H1 (cell line): ENCODE data around the gene STAP2. TPM values are rescaled to one million over a fixed set of nuclear protein-coding genes. Genes with fewer than 3 reads are reported as not detected.

Experiments
- CTCF ChIA-PET: fragments of 300-600 bp; sonication (Branson Sonifier 250); formaldehyde crosslinking; loops from one replicate; lab custom pipeline; 2021; ENCODE audit not compliant: partially characterized antibody; lab: Charles Lee
- POLR2A ChIA-PET: fragments of 300-600 bp; sonication (Branson Sonifier 250); formaldehyde crosslinking; loops from one replicate; lab custom pipeline; 2021; ENCODE audit warnings: inconsistent platforms; ENCODE audit not compliant: partially characterized antibody; lab: Charles Lee
- DNase-seq, 2 experiments: peaks; one replicate each; pipeline versions ENCODE4 v3.0.0 to v3.0.0-alpha.2; 2010 to 2022; ENCODE audit warnings: low spot score in 2 of 2, low read depth in 1 of 2, mixed read lengths in 1 of 2
- FAIRE-seq: peaks from 2 replicates; lab custom pipeline; 2011; peaks lifted over from hg19 to GRCh38; lab: Jason Lieb, UNC
- H2AFZ ChIP-seq: 2 replicates; pipeline ENCODE4 v1.8.1; 2012; ENCODE audit warnings: low read length, inconsistent platforms
- H2AK5ac ChIP-seq: 2 replicates; pipeline ENCODE4 v1.6.1; 2013; ENCODE audit warnings: low read depth, low read length
- H2BK120ac ChIP-seq: replicated peaks from 2 replicates; pipeline ENCODE3; 2013; ENCODE audit warnings: low read depth, low read length, inconsistent platforms
- H2BK12ac ChIP-seq: 2 replicates; pipeline ENCODE4 v1.6.1; 2013; ENCODE audit warnings: low read depth, low read length
- H2BK15ac ChIP-seq: 2 replicates; pipeline ENCODE4 v1.6.1; 2013; ENCODE audit warnings: low read length
- H2BK20ac ChIP-seq: 2 replicates; pipeline ENCODE4 v1.6.1; 2013; ENCODE audit warnings: low read length
- H2BK5ac ChIP-seq: 2 replicates; pipeline ENCODE4 v1.6.1; 2013; ENCODE audit warnings: low read depth, low read length
- H3K14ac ChIP-seq: 2 replicates; pipeline ENCODE4 v1.6.1; 2013; ENCODE audit warnings: inconsistent platforms; ENCODE audit not compliant: insufficient read length
- H3K18ac ChIP-seq: 2 replicates; pipeline ENCODE4 v1.6.1; 2013; ENCODE audit warnings: low read length; ENCODE audit errors: extremely low read depth
- H3K23ac ChIP-seq: 2 replicates; pipeline ENCODE4 v1.6.1; 2013; ENCODE audit warnings: inconsistent platforms; ENCODE audit not compliant: insufficient read length
- H3K23me2 ChIP-seq: 2 replicates; pipeline ENCODE4 v1.6.1; 2013; ENCODE audit warnings: low read depth, low read length
- H3K27ac ChIP-seq: 2 replicates; pipeline ENCODE4 v1.6.1; 2011; ENCODE audit warnings: low read depth, low read length, inconsistent platforms
- H3K27me3 ChIP-seq, 4 experiments: replicated peaks in 1 of 4; 1 replicate in 1 of 4; 2 replicates in 3 of 4; pipeline versions ENCODE4 v1.6.1 to v1.8.1; 2011 to 2013; ENCODE audit warnings: low read length in 3 of 4, mild to moderate bottlenecking in 3 of 4, inconsistent platforms in 2 of 4, mixed read lengths in 2 of 4, moderate library complexity in 1 of 4; ENCODE audit not compliant: control insufficient read depth in 3 of 4, insufficient read depth in 3 of 4; ENCODE audit errors: extremely low read depth in 1 of 4
- H3K36me3 ChIP-seq, 4 experiments: 2 replicates each; pipeline versions ENCODE4 v1.6.1 to v1.8.1; 2011 to 2013; ENCODE audit warnings: mild to moderate bottlenecking in 4 of 4, low read length in 3 of 4, moderate library complexity in 2 of 4, control low read depth in 1 of 4, inconsistent platforms in 1 of 4; ENCODE audit not compliant: insufficient read depth in 4 of 4, control insufficient read depth in 2 of 4
- H3K4ac ChIP-seq: replicated peaks from 2 replicates; pipeline ENCODE3; 2013; ENCODE audit warnings: low read length, low read depth, mixed read lengths, inconsistent platforms; ENCODE audit not compliant: insufficient read length
- H3K4me1 ChIP-seq, 4 experiments: replicated peaks in 1 of 4; 1 replicate in 1 of 4; 2 replicates in 3 of 4; pipeline versions ENCODE4 v1.6.1 to v1.8.1; 2011 to 2013; ENCODE audit warnings: low read length in 3 of 4, inconsistent platforms in 2 of 4, mixed read lengths in 1 of 4; ENCODE audit not compliant: insufficient read depth in 4 of 4, control insufficient read depth in 3 of 4
- H3K4me2 ChIP-seq, 2 experiments: 2 replicates each; pipeline versions ENCODE4 v1.6.1 to v1.8.1; 2011 to 2013; ENCODE audit warnings: low read depth in 2 of 2, low read length in 2 of 2, control low read depth in 1 of 2, inconsistent platforms in 1 of 2, mild to moderate bottlenecking in 1 of 2; ENCODE audit not compliant: insufficient read depth in 1 of 2
- H3K4me3 ChIP-seq, 4 experiments: fragments of 200-600, 300-600 bp in 1 of 4; sonication (generic), shearing (Covaris generic), sonication (Bioruptor Twin) in 1 of 4; 2 replicates each; pipeline versions ENCODE4 v1.5.1 to v1.8.1; 2011 to 2016; ENCODE audit warnings: low read length in 4 of 4, low read depth in 3 of 4, control low read depth in 2 of 4, inconsistent platforms in 2 of 4, mild to moderate bottlenecking in 2 of 4, mixed read lengths in 1 of 4, moderate library complexity in 1 of 4; ENCODE audit not compliant: insufficient read depth in 2 of 4; ENCODE audit errors: extremely low read depth in 1 of 4
- H3K56ac ChIP-seq: replicated peaks from 2 replicates; pipeline ENCODE3; 2013; ENCODE audit warnings: low read depth, mild to moderate bottlenecking, mixed read lengths, low read length, inconsistent platforms; ENCODE audit not compliant: insufficient read length
- H3K79me1 ChIP-seq: 2 replicates; pipeline ENCODE4 v1.6.1; 2013; ENCODE audit warnings: low read depth, low read length, control low read depth
- H3K79me2 ChIP-seq, 2 experiments: 2 replicates each; pipeline versions ENCODE4 v1.6.1 to v1.8.1; 2012 to 2013; ENCODE audit warnings: low read length in 2 of 2, mild to moderate bottlenecking in 2 of 2, inconsistent platforms in 1 of 2; ENCODE audit not compliant: insufficient read depth in 2 of 2, control insufficient read depth in 1 of 2
- H3K9ac ChIP-seq, 4 experiments: replicated peaks in 1 of 4; 1 replicate in 1 of 4; 2 replicates in 3 of 4; pipeline versions ENCODE4 v1.6.1 to v1.8.1; 2011 to 2013; ENCODE audit warnings: low read depth in 3 of 4, low read length in 3 of 4, control low read depth in 2 of 4, mild to moderate bottlenecking in 2 of 4, moderate library complexity in 2 of 4, inconsistent platforms in 1 of 4; ENCODE audit errors: extremely low read depth in 1 of 4
- H3K9me3 ChIP-seq, 2 experiments: 2 replicates each; pipeline versions ENCODE4 v1.6.1 to v1.8.1; 2012 to 2013; ENCODE audit warnings: mild to moderate bottlenecking in 2 of 2, moderate library complexity in 2 of 2, control low read depth in 1 of 2, inconsistent platforms in 1 of 2, low read depth in 1 of 2, low read length in 1 of 2, mixed read lengths in 1 of 2; ENCODE audit not compliant: insufficient read depth in 2 of 2
- H4K20me1 ChIP-seq, 2 experiments: replicated peaks in 1 of 2; 2 replicates each; pipeline versions ENCODE3 to v1.8.1; 2011 to 2013; ENCODE audit warnings: inconsistent platforms in 2 of 2, low read length in 2 of 2, mild to moderate bottlenecking in 1 of 2; ENCODE audit not compliant: insufficient read depth in 2 of 2, control insufficient read depth in 1 of 2
- H4K5ac ChIP-seq: 2 replicates; pipeline ENCODE4 v1.6.1; 2013; ENCODE audit warnings: low read length, low read depth, mixed read lengths, inconsistent platforms; ENCODE audit not compliant: insufficient read length
- H4K8ac ChIP-seq: 2 replicates; pipeline ENCODE4 v1.8.0; 2013; ENCODE audit warnings: mild to moderate bottlenecking, moderate library complexity, low read length, inconsistent platforms; ENCODE audit not compliant: insufficient read depth; ENCODE audit errors: extremely low read depth
- H4K91ac ChIP-seq: replicated peaks from 2 replicates; pipeline ENCODE3; 2013; ENCODE audit warnings: low read length, mixed read lengths, inconsistent platforms; ENCODE audit not compliant: insufficient read length
- CHD1 ChIP-seq: IDR thresholded peaks from 2 replicates; pipeline ENCODE4 v1.6.1; 2012; ENCODE audit warnings: low read depth, low read length, improper control_type of control experiment
- CTCF ChIP-seq, 3 experiments: IDR thresholded peaks; 1 replicate in 2 of 3; 2 replicates in 1 of 3; pipeline versions ENCODE4 v1.5.1 to v1.6.1; 2011; ENCODE audit warnings: low read length in 3 of 3, mild to moderate bottlenecking in 3 of 3, inconsistent platforms in 2 of 3, low read depth in 1 of 3, moderate library complexity in 1 of 3; ENCODE audit not compliant: insufficient read depth in 1 of 3; ENCODE audit errors: control extremely low read depth in 1 of 3
- POU5F1 ChIP-seq: IDR thresholded peaks from 2 replicates; pipeline ENCODE4 v1.6.1; 2011; ENCODE audit warnings: low read depth, mild to moderate bottlenecking, low read length, moderate library complexity
- WGBS, 2 experiments: shearing (Covaris generic) in 1 of 2; methylation state at CpG; one replicate each; pipeline versions ENCODE4 v1.1.6 to v1.1.7; 2013 to 2015; ENCODE audit warnings: low lambda C conversion rate in 2 of 2, mixed read lengths in 2 of 2, inconsistent platforms in 1 of 2, low coverage in 1 of 2, missing lambda C conversion rate in 1 of 2; ENCODE audit not compliant: insufficient replicate concordance in 2 of 2, insufficient coverage in 1 of 2, insufficient read length in 1 of 2; ENCODE audit errors: extremely low coverage in 1 of 2, missing lambda C conversion rate in 1 of 2; 5-methylcytosine and 5-hydroxymethylcytosine counted together
- polyA plus RNA-seq, 7 experiments: library from polyadenylated mRNA; depleted of rRNA in 3 of 7; stranded (reverse) in 5 of 7; unstranded in 2 of 7; fragments of >200 nt in 5 of 7; fragments of 200-250 nt in 2 of 7; gene quantifications; 1 replicate in 5 of 7; 2 replicates in 1 of 7; 4 replicates in 1 of 7; pipeline versions ENCODE4 v1.2.1 to v1.2.3, GENCODE V29; 2011 to 2013; ENCODE audit warnings: missing spikeins in 2 of 7, mixed read lengths in 2 of 7
- total RNA-seq: library from RNA; stranded (reverse); fragmentation: NEBNext Ultra II Directional; extraction: Animal tissue kit (Norgen Biotek cat#: 25700); gene quantifications from 2 replicates; pipeline ENCODE4 v1.2.1, GENCODE V29; 2021

STAP2 gene
- total and polyA plus RNA-seq, 2 of the 8 experiments (the other 6 are each of a cell fraction or from before 2014, with no cell fraction given): 15.3 to 37.3 TPM

GRCh38 chr19:4360641-4361151, 22.1 kb upstream of the STAP2 start:
- FAIRE-seq: no peak
- Histone ChIP-seq H3K14ac (no peak overlapping the region), H3K79me1 (no peaks in the 10 kb centered on the region), H2AK5ac (no peak overlapping the region), H3K9me3 (no peaks in the 10 kb centered on the region), H2BK120ac (no peak overlapping the region), H4K5ac (no peak overlapping the region), H3K27me3 (no peaks in the 10 kb centered on the region), H3K23me2 (no peaks in the 10 kb centered on the region), H3K27ac (no peak overlapping the region), H3K9ac (no peak overlapping the region), H2BK20ac (no peak overlapping the region), H3K79me2 (no peaks in the 10 kb centered on the region), H3K23ac (no peak overlapping the region), H2AFZ (no peak overlapping the region), H3K4me3 (no peak overlapping the region), H3K4me2 (no peak overlapping the region), H3K18ac (no peak overlapping the region), H2BK5ac (peak overlapping the region; percentile 52), H3K56ac (no peak overlapping the region), H4K91ac (no peak overlapping the region), H3K36me3 (peaks cover 5 to 18% (median 14%) of the 10 kb centered on the region in 4 experiments; a peak in 6 of 8 replicates), H3K4ac (no peak overlapping the region), H3K4me1 (peaks cover 0 to 12% (median 2%) of the 10 kb centered on the region in 4 experiments; a peak in 2 of 7 replicates), H4K20me1 (peaks cover 9 to 23% of the 10 kb centered on the region in 2 experiments), H2BK15ac (no peak overlapping the region), H2BK12ac (0 out of 2 replicates have a peak overlapping the region, but pooled peaks have one; percentile 27), H4K8ac (peak overlapping the region; percentile 9)
- no peak for DNase-seq
- ChIA-PET POLR2A (interaction anchor here (0.6 to 13.0 kb wide), 6 partner anchors 8 to 122 kb away, joined by 3 to 72 read pairs (median 10); partner anchors contain the start of gene MPND), CTCF (interaction anchor here (0.6 to 3.5 kb wide), 6 partner anchors 8 to 92 kb away, joined by 3 to 37 read pairs (median 4); no protein-coding TSS in a partner anchor)
- 82% methylated on average over 12 of the region's 12 CpGs; no CpG with 5 or more reads in 1 of the 2 experiments for WGBS, 2 experiments
- TF ChIP-seq CTCF (IDR thresholded peaks at IDR 0.05; ENCODE audit: control extremely low read depth in 1 of 3, insufficient read depth in 1 of 3, low read depth in 1 of 3, low read length in 3 of 3): peak in 1 of 3 experiments; percentile 9; a peak in 1 of 4 replicates
- no peak for TF ChIP-seq POU5F1
- TF ChIP-seq CHD1: no peak
